IMR-90 (cell line): ENCODE results near the gene SYS1. TPM values are rescaled to one million over a fixed set of nuclear protein-coding genes. Genes with fewer than 3 reads are reported as not detected.

Source experiments
- ATAC-seq: fragments of 200-7000 bp; cut with Tn5 transposase; 2 replicates; pipeline ENCODE4 v1.9.1; 2020; ENCODE audit warnings: low read depth, mild to moderate bottlenecking, moderate library complexity
- BruUV-seq: library from RNA; stranded (reverse); fragments of 400-500 nt; replicated peaks from 2 replicates; lab custom pipeline; 2021; lab: Mats Ljungman, UMichigan
- CTCF ChIA-PET: fragments of 300-600 bp; formaldehyde crosslinking; extraction: SDS; loops from one replicate; lab custom pipeline; 2021; ENCODE audit warnings: antibody characterized with exemption; lab: Yijun Ruan, JAX
- POLR2A ChIA-PET: fragments of 300-600 bp; sonication (Branson Sonifier 250); formaldehyde crosslinking; loops from one replicate; lab custom pipeline; 2022; ENCODE audit warnings: antibody characterized with exemption; ENCODE audit not compliant: unreplicated experiment; lab: Charles Lee
- DNase-seq: peaks from one replicate; pipeline ENCODE4 v3.0.0; 2013
- H2AFZ ChIP-seq: replicated peaks from 2 replicates; pipeline ENCODE3; 2013; ENCODE audit warnings: low read length, mild to moderate bottlenecking; ENCODE audit not compliant: poor library complexity
- H2AK5ac ChIP-seq: 2 replicates; pipeline ENCODE4 v1.6.1; 2013; ENCODE audit warnings: low read depth, low read length, inconsistent platforms
- H2AK9ac ChIP-seq: replicated peaks from 2 replicates; pipeline ENCODE3; 2013; ENCODE audit warnings: mild to moderate bottlenecking, low read depth, low read length, moderate library complexity; ENCODE audit not compliant: poor library complexity
- H2BK120ac ChIP-seq: 2 replicates; pipeline ENCODE4 v1.6.1; 2013; ENCODE audit warnings: low read depth, low read length, inconsistent platforms
- H2BK15ac ChIP-seq: 3 replicates; pipeline ENCODE4 v1.6.1; 2013; ENCODE audit warnings: low read depth, low read length, inconsistent platforms
- H2BK20ac ChIP-seq: 2 replicates; pipeline ENCODE4 v1.6.1; 2013; ENCODE audit warnings: low read depth, mild to moderate bottlenecking, inconsistent platforms, low read length, moderate library complexity
- H2BK5ac ChIP-seq: 2 replicates; pipeline ENCODE4 v1.6.1; 2013; ENCODE audit warnings: mild to moderate bottlenecking, low read depth, low read length, inconsistent platforms; ENCODE audit not compliant: poor library complexity, severe bottlenecking
- H3K14ac ChIP-seq: replicated peaks from 2 replicates; pipeline ENCODE4 v1.6.1; 2013; ENCODE audit warnings: low read depth, low read length, inconsistent platforms
- H3K18ac ChIP-seq: 2 replicates; pipeline ENCODE4 v1.6.1; 2013; ENCODE audit warnings: low read depth, low read length, control low read depth
- H3K23ac ChIP-seq: 2 replicates; pipeline ENCODE4 v1.6.1; 2013; ENCODE audit warnings: low read depth, low read length, inconsistent platforms
- H3K27ac ChIP-seq: 2 replicates; pipeline ENCODE4 v1.5.1; 2013; ENCODE audit warnings: mild to moderate bottlenecking, control low read depth, low read length; ENCODE audit not compliant: insufficient read depth
- H3K27me3 ChIP-seq: 2 replicates; pipeline ENCODE4 v1.6.1; 2013; ENCODE audit warnings: low read length; ENCODE audit not compliant: control insufficient read depth, insufficient read depth
- H3K36me3 ChIP-seq: 2 replicates; pipeline ENCODE4 v1.6.1; 2013; ENCODE audit warnings: low read length, mixed read lengths; ENCODE audit not compliant: control insufficient read depth, insufficient read depth
- H3K4ac ChIP-seq: 2 replicates; pipeline ENCODE4 v1.6.1; 2013; ENCODE audit warnings: low read depth, low read length, inconsistent platforms
- H3K4me1 ChIP-seq: 2 replicates; pipeline ENCODE4 v1.6.1; 2013; ENCODE audit warnings: low read length, mixed read lengths; ENCODE audit not compliant: control insufficient read depth, insufficient read depth
- H3K4me2 ChIP-seq: 2 replicates; pipeline ENCODE4 v1.6.1; 2013; ENCODE audit warnings: low read depth, mild to moderate bottlenecking, control low read depth, low read length, moderate library complexity
- H3K4me3 ChIP-seq: 2 replicates; pipeline ENCODE4 v1.5.1; 2013; ENCODE audit warnings: low read depth, mild to moderate bottlenecking, control low read depth, low read length, moderate library complexity; ENCODE audit not compliant: insufficient read depth
- H3K56ac ChIP-seq: 2 replicates; pipeline ENCODE4 v1.6.1; 2013; ENCODE audit warnings: low read length, inconsistent platforms; ENCODE audit not compliant: insufficient read depth; ENCODE audit errors: extremely low read depth
- H3K79me1 ChIP-seq, 2 experiments: 2 replicates each; pipeline ENCODE4 v1.6.1; 2013; ENCODE audit warnings: low read length in 2 of 2, inconsistent platforms in 1 of 2, low read depth in 1 of 2
- H3K9ac ChIP-seq: 2 replicates; pipeline ENCODE4 v1.6.1; 2013; ENCODE audit warnings: low read depth, low read length, control low read depth
- H3K9me1 ChIP-seq: 2 replicates; pipeline ENCODE4 v1.6.1; 2013; ENCODE audit warnings: low read length, inconsistent platforms; ENCODE audit not compliant: insufficient read depth
- H3K9me3 ChIP-seq: 2 replicates; pipeline ENCODE4 v1.6.1; 2013; ENCODE audit warnings: low read length; ENCODE audit not compliant: control insufficient read depth, insufficient read depth
- H4K20me1 ChIP-seq: 2 replicates; pipeline ENCODE4 v1.6.1; 2013; ENCODE audit warnings: low read length, inconsistent platforms; ENCODE audit not compliant: insufficient read depth
- H4K5ac ChIP-seq: 2 replicates; pipeline ENCODE4 v1.6.1; 2013; ENCODE audit warnings: mild to moderate bottlenecking, low read depth, low read length, control low read depth
- H4K8ac ChIP-seq, 2 experiments: 2 replicates each; pipeline ENCODE4 v1.6.1; 2013; ENCODE audit warnings: low read depth in 2 of 2, low read length in 2 of 2, control low read depth in 1 of 2, inconsistent platforms in 1 of 2
- H4K91ac ChIP-seq: 2 replicates; pipeline ENCODE4 v1.6.1; 2013; ENCODE audit warnings: low read depth, low read length, inconsistent platforms; ENCODE audit not compliant: insufficient read depth
- CEBPB ChIP-seq: IDR thresholded peaks from 2 replicates; pipeline ENCODE4 v1.6.1; 2012; ENCODE audit warnings: low read depth, low read length, improper control_type of control experiment
- CHD1 ChIP-seq: IDR thresholded peaks from 2 replicates; pipeline ENCODE4 v1.6.1; 2012; ENCODE audit warnings: low read depth, low read length, improper control_type of control experiment
- CTCF ChIP-seq: conservative IDR thresholded peaks from 2 replicates; pipeline ENCODE4 v1.5.1; 2012; ENCODE audit warnings: mild to moderate bottlenecking, low read depth, low read length, improper control_type of control experiment
- ELK1 ChIP-seq: fragments of 150-350 bp; IDR thresholded peaks from 2 replicates; pipeline ENCODE4 v1.6.1; 2016; ENCODE audit warnings: low read depth, mild to moderate bottlenecking, low read length, moderate library complexity, borderline replicate concordance
- FOS ChIP-seq: fragments of 150-350 bp; IDR thresholded peaks from 2 replicates; pipeline ENCODE4 v1.6.1; 2016; ENCODE audit warnings: low read depth, low read length
- MAZ ChIP-seq: IDR thresholded peaks from 2 replicates; pipeline ENCODE4 v1.6.1; 2012; ENCODE audit warnings: low read depth, mild to moderate bottlenecking, low read length, improper control_type of control experiment, moderate library complexity, borderline replicate concordance
- NFE2L2 ChIP-seq: fragments of 150-350 bp; IDR thresholded peaks from 2 replicates; pipeline ENCODE4 v1.6.1; 2016; ENCODE audit warnings: low read depth, mild to moderate bottlenecking, low read length
- POLR2A ChIP-seq: IDR thresholded peaks from 2 replicates; pipeline ENCODE4 v1.6.1; 2012; ENCODE audit warnings: mild to moderate bottlenecking, low read depth, low read length
- RAD21 ChIP-seq: IDR thresholded peaks from 2 replicates; pipeline ENCODE4 v1.6.1; 2012; ENCODE audit warnings: low read length, improper control_type of control experiment
- RCOR1 ChIP-seq: IDR thresholded peaks from 2 replicates; pipeline ENCODE4 v1.6.1; 2012; ENCODE audit warnings: mild to moderate bottlenecking, low read length, improper control_type of control experiment; ENCODE audit not compliant: insufficient replicate concordance
- RFX5 ChIP-seq: IDR thresholded peaks from 2 replicates; pipeline ENCODE4 v1.8.0; 2012; ENCODE audit warnings: low read depth, mild to moderate bottlenecking, low read length, moderate library complexity
- SMC3 ChIP-seq: fragments of 150-350 bp; IDR thresholded peaks from 2 replicates; pipeline ENCODE4 v1.6.1; 2016; ENCODE audit warnings: low read depth, mild to moderate bottlenecking, antibody characterized with exemption, low read length, moderate library complexity
- WGBS, 2 experiments: methylation state at CpG; one replicate each; pipeline versions ENCODE4 v1.1.5 to v1.1.7; 2013; ENCODE audit warnings: missing lambda C conversion rate in 2 of 2; ENCODE audit not compliant: insufficient read length in 1 of 2; ENCODE audit errors: extremely low coverage in 2 of 2; 5-methylcytosine and 5-hydroxymethylcytosine counted together
- dilution Hi-C: fragments of 300-500 bp; cut with HindIII; formaldehyde crosslinking; loops from one replicate; pipeline ENCODE4 v1.14.3; 2018; ENCODE audit warnings: low sequenced_read_pairs; ENCODE audit not compliant: unreplicated experiment
- in situ Hi-C: fragments of 300-500 bp; cut with MboI; formaldehyde crosslinking; loops from 3 replicates; pipeline ENCODE4 v1.14.3; 2019; ENCODE audit warnings: low sequenced_read_pairs, inconsistent platforms, mixed read lengths
- intact Hi-C: fragments of 100-400 bp; cut with micrococcal nuclease; formaldehyde crosslinking; loops from 2 replicates; pipeline ENCODE4 v1.10.0; 2022
- polyA plus RNA-seq, 3 experiments: library from polyadenylated mRNA; depleted of rRNA; stranded (reverse); fragments of >200 nt; gene quantifications; 2 replicates each; pipeline ENCODE4 v1.2.3, GENCODE V29; 2012; ENCODE audit warnings: low replicate concordance in 1 of 3
- total RNA-seq: library from RNA; depleted of rRNA; stranded (reverse); fragments of >200 nt; gene quantifications from 2 replicates; pipeline ENCODE4 v1.2.3, GENCODE V29; 2012

Gene SYS1
- total and polyA plus RNA-seq, 2 of the 4 experiments (the other 2 are of a cell fraction) = 12.9 to 24.6 TPM

GRCh38 chr20:45412653-45413052, 49.7 kb downstream of the SYS1 start (continued):
- TF ChIP-seq CTCF (no peak), FOS (no peak)

GRCh38 chr20:45413479-45413878, 50.5 kb downstream of the SYS1 start:
- no peak overlapping the region for H2BK120ac ChIP-seq
- no peak overlapping the region for H3K4ac ChIP-seq
- H4K8ac ChIP-seq = no peak overlapping the region
- no peak overlapping the region for H2AK9ac ChIP-seq
- H3K4me3 ChIP-seq = no peak overlapping the region
- peaks cover 3% of the 10 kb centered on the region; the same call in 1 of the 2 replicates for H3K4me1 ChIP-seq
- dilution Hi-C loops (no loop called here), in situ Hi-C loops (no loop called here), intact Hi-C loops (no loop called here)
- no peak overlapping the region for H4K5ac ChIP-seq
- no peak for DNase-seq
- H3K23ac ChIP-seq = no peak overlapping the region
- TF ChIP-seq RFX5 (no peak), POLR2A (no peak), RCOR1 (no peak), SMC3 (no peak), MAZ (no peak), NFE2L2 (no peak), CHD1 (no peak), FOS (no peak), CEBPB (no peak), RAD21 (no peak), ELK1 (no peak)
- POLR2A ChIA-PET = no interaction called here
- no TSS peak for BruUV-seq
- H3K36me3 ChIP-seq = peaks cover 2% of the 10 kb centered on the region
- no peak overlapping the region for H2BK5ac ChIP-seq
- no peak overlapping the region for H2BK15ac ChIP-seq
- no peaks in the 10 kb centered on the region for H3K9me3 ChIP-seq
- CTCF ChIA-PET = no interaction called here
- no peak overlapping the region for H2BK20ac ChIP-seq
- H2AK5ac ChIP-seq = no peak overlapping the region
- H3K27ac ChIP-seq = no peak overlapping the region
- peaks cover 21 to 30% of the 10 kb centered on the region in 2 experiments for H3K79me1 ChIP-seq
- H3K56ac ChIP-seq = no peak overlapping the region
- WGBS, 2 experiments = no CpG with 5 or more reads among the region's 3 CpGs
- no peak overlapping the region for H2AFZ ChIP-seq
- H3K4me2 ChIP-seq = no peak overlapping the region
- no peak for ATAC-seq
- no peak overlapping the region for H3K18ac ChIP-seq
- H3K9ac ChIP-seq = no peak overlapping the region
- no peaks in the 10 kb centered on the region for H4K20me1 ChIP-seq
- H4K91ac ChIP-seq = no peak overlapping the region
- H3K9me1 ChIP-seq = peaks cover 7% of the 10 kb centered on the region; the same call in 1 of the 2 replicates
- H3K14ac ChIP-seq = no peak overlapping the region
- H3K27me3 ChIP-seq = no peaks in the 10 kb centered on the region
